Immature natural killer cell (primary cell): Measurements from ENCODE around the gene PYCR2. TPM values are rescaled to one million over a fixed set of nuclear protein-coding genes. Genes with fewer than 3 reads are reported as not detected.
A peak's percentile ranks its signal among the peaks of the same experiment; 100 is the strongest.
"Not testable (repeated sequence)": the region's sequence is repeated elsewhere in the genome, so short reads cannot be mapped to it uniquely, and the experiment has no call there.

Source experiments
- DNase-seq, 3 donors: peaks; one replicate each; pipeline ENCODE4 v3.0.0; 2022; ENCODE audit warnings: mixed read lengths in 1 of 3
- H3K27ac Mint-ChIP-seq, 6 donors: one replicate each; pipeline ENCODE4 v1.8.0; 2020; ENCODE audit warnings: mixed read lengths in 6 of 6, mild to moderate bottlenecking in 5 of 6, inconsistent platforms in 4 of 6, moderate library complexity in 3 of 6
- H3K27me3 Mint-ChIP-seq, 3 donors: one replicate each; pipeline ENCODE4 v1.8.0; 2020 to 2021; ENCODE audit warnings: low read depth in 3 of 3, mild to moderate bottlenecking in 3 of 3, mixed read lengths in 3 of 3, moderate library complexity in 3 of 3, inconsistent platforms in 1 of 3
- H3K36me3 Mint-ChIP-seq, 3 donors: one replicate each; pipeline ENCODE4 v1.8.0; 2020; ENCODE audit warnings: mixed read lengths in 3 of 3, inconsistent platforms in 2 of 3, mild to moderate bottlenecking in 2 of 3
- H3K4me1 Mint-ChIP-seq, 2 donors: one replicate each; pipeline ENCODE4 v1.8.0; 2020; ENCODE audit warnings: inconsistent platforms in 2 of 2, mild to moderate bottlenecking in 2 of 2, mixed read lengths in 2 of 2, moderate library complexity in 1 of 2
- H3K4me3 Mint-ChIP-seq, 5 donors: one replicate each; pipeline ENCODE4 v1.8.0; 2020; ENCODE audit warnings: mild to moderate bottlenecking in 5 of 5, mixed read lengths in 5 of 5, inconsistent platforms in 3 of 5, moderate library complexity in 3 of 5
- H3K9me3 Mint-ChIP-seq, 6 donors: one replicate each; pipeline ENCODE4 v1.8.0; 2020; ENCODE audit warnings: mild to moderate bottlenecking in 6 of 6, mixed read lengths in 6 of 6, inconsistent platforms in 4 of 6, moderate library complexity in 3 of 6
- polyA plus RNA-seq, 3 donors: library from polyadenylated mRNA; unstranded; fragments of 300-500 nt; fragmentation: Illumina TruSeq; gene quantifications; one replicate each; pipeline ENCODE4 v1.2.3, GENCODE V29; 2021

Gene PYCR2
- 100 to 1,000 TPM in 1 of 3 donors, 10 to 100 TPM in 2; 62.0 to 106 (median 72.0) TPM for polyA plus RNA-seq

GRCh38 chr1:225923692-225924555, at the start of gene PYCR2:
PYCR2 (minus strand) TSS chr1:225924250; CDS start chr1:225924110, 140 bp downstream.
- H3K4me3 Mint-ChIP-seq: peak within 1 kb of the TSS; percentile 93 to 96 (median 94)
- H3K27me3 Mint-ChIP-seq: peaks cover 0 to 11% (median 5%) of the 10 kb centered on the region in 3 donors
- no peaks in the 10 kb centered on the region for H3K9me3 Mint-ChIP-seq
- peak within 1 kb of the TSS; percentile 91 to 96 (median 94) for H3K27ac Mint-ChIP-seq
- peaks cover 27 to 34% of the 10 kb centered on the region in 2 donors for H3K4me1 Mint-ChIP-seq
- peaks cover 0 to 11% (median 0%) of the 10 kb centered on the region in 3 donors for H3K36me3 Mint-ChIP-seq
- peak; percentile 96 to 97 (median 96) for DNase-seq

- peaks cover 0 to 3% (median 0%) of the 10 kb centered on the region in 6 donors for H3K9me3 Mint-ChIP-seq
Observed at GRCh38 chr1:225973158-225973557, 49.1 kb upstream of the PYCR2 start.

GRCh38 chr1:225972344-225973152, 48.5 kb upstream of the PYCR2 start:
- Mint-ChIP-seq H3K36me3 (peaks cover 0 to 7% (median 4%) of the 10 kb centered on the region in 3 donors), H3K27ac (no peak overlapping the region), H3K9me3 (peaks cover 0 to 3% (median 0%) of the 10 kb centered on the region in 6 donors), H3K4me1 (peaks cover 7 to 10% of the 10 kb centered on the region in 2 donors), H3K27me3 (peaks cover 0 to 5% (median 2%) of the 10 kb centered on the region in 3 donors), H3K4me3 (no peak overlapping the region)
- DNase-seq: no peak

More at GRCh38 chr1:225973158-225973557, 49.1 kb upstream of the PYCR2 start:
- Mint-ChIP-seq H3K27me3 (peaks cover 0 to 5% (median 4%) of the 10 kb centered on the region in 3 donors), H3K4me3 (no peak overlapping the region), H3K4me1 (peaks cover 13 to 16% of the 10 kb centered on the region in 2 donors), H3K27ac (no peak overlapping the region), H3K36me3 (peaks cover 0 to 7% (median 4%) of the 10 kb centered on the region in 3 donors)
- DNase-seq: no peak

- not testable (repeated sequence) for H3K4me3 Mint-ChIP-seq, H3K9me3 Mint-ChIP-seq, DNase-seq, H3K4me1 Mint-ChIP-seq, H3K27me3 Mint-ChIP-seq, H3K36me3 Mint-ChIP-seq
- peak overlapping the region in 1 of 6 donors; percentile 48 for H3K27ac Mint-ChIP-seq
Observed at GRCh38 chr1:225970592-225971157, 46.6 kb upstream of the PYCR2 start.

- not testable (repeated sequence) for H3K27ac Mint-ChIP-seq, DNase-seq, H3K9me3 Mint-ChIP-seq, H3K4me1 Mint-ChIP-seq, H3K36me3 Mint-ChIP-seq, H3K4me3 Mint-ChIP-seq, H3K27me3 Mint-ChIP-seq
Observed at GRCh38 chr1:225969751-225970150, 45.7 kb upstream of the PYCR2 start.

GRCh38 chr1:225965231-225965630, 41.2 kb upstream of the PYCR2 start:
- Mint-ChIP-seq H3K9me3 (peaks cover 0 to 1% (median 0%) of the 10 kb centered on the region in 6 donors), H3K27ac (no peak overlapping the region), H3K4me3 (no peak overlapping the region), H3K27me3 (peaks cover 0 to 7% (median 6%) of the 10 kb centered on the region in 3 donors), H3K36me3 (no peaks in the 10 kb centered on the region), H3K4me1 (peaks cover 0 to 2% of the 10 kb centered on the region in 2 donors)
- no peak for DNase-seq

- H3K4me3 Mint-ChIP-seq: no peak overlapping the region
- peaks cover 0 to 2% of the 10 kb centered on the region in 2 donors for H3K4me1 Mint-ChIP-seq
- H3K9me3 Mint-ChIP-seq: no peaks in the 10 kb centered on the region
- H3K27ac Mint-ChIP-seq: no peak overlapping the region
- DNase-seq: no peak
- no peaks in the 10 kb centered on the region for H3K36me3 Mint-ChIP-seq
- peaks cover 0 to 7% (median 6%) of the 10 kb centered on the region in 3 donors for H3K27me3 Mint-ChIP-seq
Observed at GRCh38 chr1:225963735-225964530, 39.9 kb upstream of the PYCR2 start.

- DNase-seq: peak; percentile 39 to 58 (median 54)
- Mint-ChIP-seq H3K27me3 (peaks cover 0 to 7% (median 6%) of the 10 kb centered on the region in 3 donors), H3K27ac (no peak overlapping the region), H3K36me3 (no peaks in the 10 kb centered on the region), H3K4me3 (no peak overlapping the region), H3K9me3 (no peaks in the 10 kb centered on the region), H3K4me1 (peaks cover 0 to 2% of the 10 kb centered on the region in 2 donors)
Observed at GRCh38 chr1:225962440-225962975, 38.5 kb upstream of the PYCR2 start.

- Mint-ChIP-seq H3K27ac (no peak overlapping the region), H3K9me3 (no peaks in the 10 kb centered on the region), H3K27me3 (peaks cover 0 to 7% (median 6%) of the 10 kb centered on the region in 3 donors), H3K36me3 (no peaks in the 10 kb centered on the region), H3K4me1 (peaks cover 0 to 2% of the 10 kb centered on the region in 2 donors), H3K4me3 (no peak overlapping the region)
- no peak for DNase-seq
Observed at GRCh38 chr1:225961659-225962439, 37.8 kb upstream of the PYCR2 start.

GRCh38 chr1:225958041-225958440, 34.0 kb upstream of the PYCR2 start:
- Mint-ChIP-seq H3K27ac (no peak overlapping the region), H3K4me3 (no peak overlapping the region), H3K4me1 (peaks cover 0 to 2% of the 10 kb centered on the region in 2 donors), H3K36me3 (no peaks in the 10 kb centered on the region), H3K27me3 (peaks cover 0 to 9% (median 3%) of the 10 kb centered on the region in 3 donors), H3K9me3 (no peaks in the 10 kb centered on the region)
- no peak for DNase-seq

- H3K27ac Mint-ChIP-seq: no peak overlapping the region
- H3K4me1 Mint-ChIP-seq: no peaks in the 10 kb centered on the region
- no peak overlapping the region for H3K4me3 Mint-ChIP-seq
Observed at GRCh38 chr1:225954753-225955152, 30.7 kb upstream of the PYCR2 start.

GRCh38 chr1:225953315-225953714, 29.3 kb upstream of the PYCR2 start:
- no peak for DNase-seq
- Mint-ChIP-seq H3K36me3 (peaks cover 0 to 3% (median 0%) of the 10 kb centered on the region in 3 donors), H3K27me3 (peaks cover 8 to 18% (median 14%) of the 10 kb centered on the region in 3 donors), H3K4me1 (no peaks in the 10 kb centered on the region), H3K27ac (no peak overlapping the region), H3K4me3 (no peak overlapping the region), H3K9me3 (no peaks in the 10 kb centered on the region)

More at GRCh38 chr1:225954753-225955152, 30.7 kb upstream of the PYCR2 start:
- peaks cover 4 to 15% (median 14%) of the 10 kb centered on the region in 3 donors for H3K27me3 Mint-ChIP-seq
- peaks cover 0 to 3% (median 0%) of the 10 kb centered on the region in 3 donors for H3K36me3 Mint-ChIP-seq
- no peaks in the 10 kb centered on the region for H3K9me3 Mint-ChIP-seq
- no peak for DNase-seq
